Brain microvascular endothelial cell (primary cell): ENCODE results near the gene NSD1.

Experiments used
- DNase-seq: peaks from one replicate; pipeline ENCODE4 v3.0.0-alpha.2; 2020
- H3K27ac ChIP-seq: fragments of 250-450 bp; sonication (Bioruptor Pico); 2 replicates; pipeline ENCODE4 v1.5.1; 2020; ENCODE audit warnings: mild to moderate bottlenecking, moderate library complexity
- H3K27me3 ChIP-seq: fragments of 250-450 bp; sonication (Bioruptor Pico); replicated peaks from 2 replicates; pipeline ENCODE4 v1.5.1; 2020; ENCODE audit warnings: mild to moderate bottlenecking
- H3K36me3 ChIP-seq: fragments of 250-450 bp; sonication (Bioruptor Pico); replicated peaks from 2 replicates; pipeline ENCODE4 v1.5.1; 2020; ENCODE audit warnings: mild to moderate bottlenecking
- H3K4me3 ChIP-seq: 2 replicates; pipeline ENCODE4 v1.5.1; 2011; ENCODE audit warnings: low read depth, mild to moderate bottlenecking, control low read depth, low read length, moderate library complexity
- CTCF ChIP-seq: IDR thresholded peaks from 2 replicates; pipeline ENCODE4 v1.5.1; 2011; ENCODE audit warnings: low read depth, mild to moderate bottlenecking, moderate library complexity, low read length, control low read depth, inconsistent platforms; ENCODE audit errors: missing control alignments
- in situ Hi-C: cut with HindIII; loops from 2 replicates; pipeline ENCODE4 v1.10.0; 2017; ENCODE audit warnings: low sequenced_read_pairs, low pct_ligation_motif_present

The NSD1 gene

GRCh38 chr5:177185993-177186392 is 52.4 kb downstream of the NSD1 start:
- Histone ChIP-seq H3K36me3 (peaks cover 2% of the 10 kb centered on the region), H3K27ac (no peak overlapping the region), H3K27me3 (no peaks in the 10 kb centered on the region), H3K4me3 (no peak overlapping the region)
- in situ Hi-C loops, result no loop called here
- no peak for TF ChIP-seq CTCF
- DNase-seq, result no peak

- no peaks in the 10 kb centered on the region for H3K36me3 ChIP-seq
Observed at GRCh38 chr5:177186645-177187044, 53.1 kb downstream of the NSD1 start.

GRCh38 chr5:177188775-177189174 is 55.2 kb downstream of the NSD1 start:
- TF ChIP-seq CTCF, result no peak
- Histone ChIP-seq H3K27me3 (no peaks in the 10 kb centered on the region), H3K27ac (no peak overlapping the region), H3K36me3 (peaks cover 13% of the 10 kb centered on the region), H3K4me3 (no peak overlapping the region)
- DNase-seq, result no peak
- in situ Hi-C loops, result no loop called here

More at GRCh38 chr5:177186645-177187044, 53.1 kb downstream of the NSD1 start:
- in situ Hi-C loops, result no loop called here
- Histone ChIP-seq H3K27me3 (no peaks in the 10 kb centered on the region), H3K27ac (no peak overlapping the region), H3K4me3 (no peak overlapping the region)
- no peak for TF ChIP-seq CTCF
- DNase-seq, result no peak

- no peak overlapping the region for H3K27ac ChIP-seq
- peaks cover 14% of the 10 kb centered on the region for H3K36me3 ChIP-seq
- no peak for TF ChIP-seq CTCF
- H3K27me3 ChIP-seq, result no peaks in the 10 kb centered on the region
- in situ Hi-C loops, result no loop called here
- no peak overlapping the region for H3K4me3 ChIP-seq
- DNase-seq, result no peak
Observed at GRCh38 chr5:177189416-177189815, 55.8 kb downstream of the NSD1 start.

GRCh38 chr5:177189965-177190364 is 56.4 kb downstream of the NSD1 start:
- TF ChIP-seq CTCF, result no peak
- peaks cover 14% of the 10 kb centered on the region for H3K36me3 ChIP-seq
- in situ Hi-C loops, result no loop called here
- H3K27ac ChIP-seq, result no peak overlapping the region
- no peak for DNase-seq
- H3K4me3 ChIP-seq, result no peak overlapping the region
- no peaks in the 10 kb centered on the region for H3K27me3 ChIP-seq

GRCh38 chr5:177194268-177194667 is 60.7 kb downstream of the NSD1 start:
- in situ Hi-C loops, result no loop called here
- no peak for TF ChIP-seq CTCF
- H3K27me3 ChIP-seq, result no peaks in the 10 kb centered on the region
- no peak overlapping the region for H3K4me3 ChIP-seq
- H3K27ac ChIP-seq, result peak overlapping the region; percentile 83
- peaks cover 23% of the 10 kb centered on the region for H3K36me3 ChIP-seq
- DNase-seq, result peak; percentile 84
